Muscle layer of duodenum (tissue), 2 donors: ENCODE results near the gene RGS19.

Experiments used
- H3K27ac ChIP-seq: one replicate; pipeline ENCODE4 v1.7.0; 2013; ENCODE audit warnings: mild to moderate bottlenecking, low read length
- H3K27me3 ChIP-seq: one replicate; pipeline ENCODE4 v1.7.0; 2013; ENCODE audit warnings: low read depth, mild to moderate bottlenecking, control low read depth, low read length
- H3K36me3 ChIP-seq, 2 donors: one replicate each; pipeline ENCODE4 v1.7.0; 2013; ENCODE audit warnings: low read length in 2 of 2, control low read depth in 1 of 2, mild to moderate bottlenecking in 1 of 2; ENCODE audit not compliant: insufficient read depth in 2 of 2, control insufficient read depth in 1 of 2
- H3K4me1 ChIP-seq, 2 donors: one replicate each; pipeline ENCODE4 v1.7.0; 2013; ENCODE audit warnings: low read length in 2 of 2, mild to moderate bottlenecking in 2 of 2, control low read depth in 1 of 2, moderate library complexity in 1 of 2; ENCODE audit not compliant: insufficient read depth in 2 of 2, control insufficient read depth in 1 of 2
- H3K4me3 ChIP-seq, 2 donors: one replicate each; pipeline ENCODE4 v1.7.0; 2013; ENCODE audit warnings: low read length in 2 of 2, low read depth in 1 of 2, mild to moderate bottlenecking in 1 of 2
- H3K9me3 ChIP-seq, 2 donors: one replicate each; pipeline ENCODE4 v1.7.0; 2013; ENCODE audit warnings: low read length in 2 of 2, control low read depth in 1 of 2, mild to moderate bottlenecking in 1 of 2; ENCODE audit not compliant: control insufficient read depth in 1 of 2
- donor health status: healthy.

RGS19 gene

GRCh38 chr20:64040231-64041039, 38.9 kb downstream of the RGS19 start:
- H3K9me3 ChIP-seq: no peaks in the 10 kb centered on the region
- H3K27ac ChIP-seq: no peak overlapping the region
- peaks cover 0 to 28% of the 10 kb centered on the region in 2 donors for H3K4me1 ChIP-seq
- peaks cover 0 to under 1% of the 10 kb centered on the region in 2 donors for H3K36me3 ChIP-seq
- H3K27me3 ChIP-seq: peaks cover 33% of the 10 kb centered on the region
- no peak overlapping the region for H3K4me3 ChIP-seq

GRCh38 chr20:64039293-64040160, 39.8 kb downstream of the RGS19 start:
- Histone ChIP-seq H3K4me1 (peaks cover 0 to 28% of the 10 kb centered on the region in 2 donors), H3K9me3 (no peaks in the 10 kb centered on the region), H3K27ac (no peak overlapping the region), H3K36me3 (peaks cover 4 to 6% of the 10 kb centered on the region in 2 donors), H3K27me3 (peaks cover 29% of the 10 kb centered on the region), H3K4me3 (peak overlapping the region in 1 of 2 donors; percentile 75)

- peaks cover 6 to 10% of the 10 kb centered on the region in 2 donors for H3K36me3 ChIP-seq
- peak overlapping the region; percentile 39 to 75 for H3K4me3 ChIP-seq
- no peaks in the 10 kb centered on the region for H3K9me3 ChIP-seq
- peaks cover 0 to 31% of the 10 kb centered on the region in 2 donors for H3K4me1 ChIP-seq
- no peak overlapping the region for H3K27ac ChIP-seq
- peaks cover 29% of the 10 kb centered on the region for H3K27me3 ChIP-seq
Observed at GRCh38 chr20:64038565-64039292, 40.6 kb downstream of the RGS19 start.

GRCh38 chr20:64038224-64038564, 41.1 kb downstream of the RGS19 start:
- Histone ChIP-seq H3K27ac (no peak overlapping the region), H3K4me3 (peak overlapping the region in 1 of 2 donors; percentile 75), H3K4me1 (peaks cover 0 to 31% of the 10 kb centered on the region in 2 donors)

GRCh38 chr20:64037498-64038213, 41.7 kb downstream of the RGS19 start:
- peaks cover 6 to 19% of the 10 kb centered on the region in 2 donors for H3K36me3 ChIP-seq
- H3K27me3 ChIP-seq: peaks cover 29% of the 10 kb centered on the region
- H3K9me3 ChIP-seq: no peaks in the 10 kb centered on the region
- H3K4me1 ChIP-seq: peaks cover 0 to 31% of the 10 kb centered on the region in 2 donors
- no peak overlapping the region for H3K27ac ChIP-seq
- H3K4me3 ChIP-seq: no peak overlapping the region

More at GRCh38 chr20:64038224-64038564, 41.1 kb downstream of the RGS19 start:
- peaks cover 6 to 13% of the 10 kb centered on the region in 2 donors for H3K36me3 ChIP-seq
- H3K9me3 ChIP-seq: no peaks in the 10 kb centered on the region
- H3K27me3 ChIP-seq: peaks cover 29% of the 10 kb centered on the region

GRCh38 chr20:64037199-64037497, 42.2 kb downstream of the RGS19 start:
- no peak overlapping the region for H3K4me3 ChIP-seq
- peaks cover 0 to 28% of the 10 kb centered on the region in 2 donors for H3K4me1 ChIP-seq
- peaks cover 27% of the 10 kb centered on the region for H3K27me3 ChIP-seq
- H3K36me3 ChIP-seq: peaks cover 6 to 24% of the 10 kb centered on the region in 2 donors
- H3K9me3 ChIP-seq: no peaks in the 10 kb centered on the region
- H3K27ac ChIP-seq: no peak overlapping the region

GRCh38 chr20:64036346-64037198, 42.7 kb downstream of the RGS19 start:
- Histone ChIP-seq H3K27ac (no peak overlapping the region), H3K9me3 (no peaks in the 10 kb centered on the region), H3K4me1 (peaks cover 0 to 27% of the 10 kb centered on the region in 2 donors), H3K27me3 (peaks cover 21% of the 10 kb centered on the region), H3K4me3 (no peak overlapping the region), H3K36me3 (peaks cover 6 to 27% of the 10 kb centered on the region in 2 donors)

GRCh38 chr20:64035933-64036345, 43.4 kb downstream of the RGS19 start, which contains the start of gene C20orf204:
TSS of gene C20orf204 (plus strand) at chr20:64036182. CDS start at chr20:64036324, 142 bp downstream.
- Histone ChIP-seq H3K27me3 (peaks cover 15% of the 10 kb centered on the region), H3K27ac (no peak within 1 kb of the TSS), H3K36me3 (peaks cover 6 to 30% of the 10 kb centered on the region in 2 donors), H3K4me1 (peaks cover 0 to 27% of the 10 kb centered on the region in 2 donors), H3K9me3 (no peaks in the 10 kb centered on the region), H3K4me3 (no peak within 1 kb of the TSS)

- no peaks in the 10 kb centered on the region for H3K9me3 ChIP-seq
- H3K27ac ChIP-seq: no peak overlapping the region
- H3K4me1 ChIP-seq: peaks cover 0 to 27% of the 10 kb centered on the region in 2 donors
- H3K4me3 ChIP-seq: no peak overlapping the region
- peaks cover 10 to 36% of the 10 kb centered on the region in 2 donors for H3K36me3 ChIP-seq
- H3K27me3 ChIP-seq: peaks cover 9% of the 10 kb centered on the region
Observed at GRCh38 chr20:64035066-64035932, 44.0 kb downstream of the RGS19 start.
